Gastrocnemius medialis (tissue), 4 donors: ENCODE results near the gene SDHC. TPM values are rescaled to one million over a fixed set of nuclear protein-coding genes. Genes with fewer than 3 reads are reported as not detected.
"Not testable (repeated sequence)": the region's sequence is repeated elsewhere in the genome, so short reads cannot be mapped to it uniquely, and the experiment has no call there.

Experiments used
- ATAC-seq, 2 donors: fragments of 150-250 bp; one replicate each; pipeline ENCODE4 v1.9.1; 2016
- DNase-seq, 2 donors: peaks; one replicate each; pipeline ENCODE4 v3.0.0-alpha.2; 2019
- H3K27ac ChIP-seq, 4 donors: fragments of 200-600 bp; sonication (generic); 1 replicate in 1 of 4; 2 replicates in 3 of 4; pipeline ENCODE4 v1.5.1; 2016 to 2018; ENCODE audit warnings: mild to moderate bottlenecking in 2 of 4, moderate library complexity in 1 of 4
- H3K27me3 ChIP-seq, 3 donors: fragments of 200-600 bp; sonication (generic) in 2 of 3; 1 replicate in 1 of 3; 2 replicates in 2 of 3; pipeline versions ENCODE4 v1.5.1 to v1.6.0; 2016 to 2019; ENCODE audit warnings: mild to moderate bottlenecking in 1 of 3, moderate library complexity in 1 of 3
- H3K36me3 ChIP-seq, 2 donors: fragments of 200-600 bp; sonication (generic) in 1 of 2; one replicate each; pipeline ENCODE4 v1.5.1; 2017 to 2018
- H3K4me1 ChIP-seq, 2 donors: fragments of 200-600 bp; sonication (generic) in 1 of 2; one replicate each; pipeline ENCODE4 v1.5.1; 2016 to 2017; ENCODE audit warnings: mild to moderate bottlenecking in 2 of 2
- H3K4me3 ChIP-seq, 4 donors: fragments of 200-600 bp; sonication (generic) in 3 of 4; 1 replicate in 1 of 4; 2 replicates in 3 of 4; pipeline ENCODE4 v1.5.1; 2016 to 2019; ENCODE audit warnings: mild to moderate bottlenecking in 2 of 4
- H3K9me3 ChIP-seq, 3 donors: fragments of 200-600 bp; sonication (generic) in 2 of 3; 1 replicate in 1 of 3; 2 replicates in 2 of 3; pipeline ENCODE4 v1.5.1; 2016 to 2019
- CTCF ChIP-seq, 5 experiments: fragments of 450-650 bp in 3 of 5; fragments of 200-600 bp in 2 of 5; sonication (generic) in 2 of 5; IDR thresholded peaks in 4 of 5; conservative IDR thresholded peaks in 1 of 5; 1 replicate in 4 of 5; 2 replicates in 1 of 5; pipeline ENCODE4 v1.5.1; 2016 to 2019; ENCODE audit warnings: antibody characterized with exemption in 5 of 5, mild to moderate bottlenecking in 3 of 5, moderate library complexity in 3 of 5
- POLR2A ChIP-seq, 2 donors: fragments of 450-650 bp; IDR thresholded peaks; one replicate each; pipeline ENCODE4 v1.6.1; 2017; ENCODE audit warnings: antibody characterized with exemption in 2 of 2, mild to moderate bottlenecking in 2 of 2, moderate library complexity in 2 of 2
- in situ Hi-C, 4 donors: fragments of 200-750 bp; cut with MboI; loops; one replicate each; pipeline versions ENCODE4 v1.15.0 to v1.8.0; 2017; ENCODE audit warnings: low sequenced_read_pairs in 4 of 4
- intact Hi-C: fragments of 100-400 bp; cut with DNase I; formaldehyde crosslinking; loops from one replicate; pipeline ENCODE4 v1.15.1; 2023; ENCODE audit warnings: low total_unique reads
- total RNA-seq, 4 donors: library from RNA; depleted of rRNA; stranded (reverse); fragments of >200 nt; gene quantifications; one replicate each; pipeline versions ENCODE4 v1.1.0 to v1.2.3, GENCODE V29; 2016

SDHC gene
- total RNA-seq, 4 donors from 2014 or later = 47.5 to 112 (median 63.8) TPM

DNA sequence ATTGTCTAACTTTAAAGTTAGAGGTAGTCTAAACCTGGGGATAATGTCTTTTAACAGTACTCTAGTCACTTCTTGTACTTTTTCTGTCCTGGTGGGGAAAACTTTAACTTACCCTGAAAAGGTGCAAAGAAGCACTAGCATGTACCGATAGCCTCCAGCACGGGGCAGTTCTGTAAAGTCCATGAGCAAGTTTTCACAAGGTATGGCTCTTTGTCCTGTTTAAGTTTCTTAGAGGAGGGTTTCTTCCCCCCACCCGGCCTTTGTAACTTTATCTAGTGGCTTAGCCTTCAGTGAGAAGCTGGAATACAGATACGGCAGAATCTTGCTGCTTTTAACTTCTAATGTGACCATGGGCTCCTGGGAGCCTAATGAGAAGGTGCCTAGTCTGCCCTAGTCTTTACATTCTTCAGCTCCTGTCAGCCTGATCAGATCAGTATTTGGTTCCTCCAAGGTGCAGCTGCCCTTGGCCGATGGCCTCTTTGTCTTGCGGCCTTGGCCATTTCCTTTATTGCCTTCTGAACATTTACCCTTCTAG is 93.3 kb downstream of the SDHC start:
- no peaks in the 10 kb centered on the region for H3K27me3 ChIP-seq
- DNase-seq = no peak
- H3K36me3 ChIP-seq = no peaks in the 10 kb centered on the region
- no peak for ATAC-seq
- intact Hi-C loops (no loop called here), in situ Hi-C loops (no loop called here)
- no peaks in the 10 kb centered on the region for H3K4me1 ChIP-seq
- H3K9me3 ChIP-seq = no peaks in the 10 kb centered on the region
- no peak overlapping the region for H3K4me3 ChIP-seq
- TF ChIP-seq CTCF (IDR thresholded peaks at IDR 0.05 in 4 of 5, conservative IDR thresholded peaks at IDR 0.05 in 1 of 5) (no peak), POLR2A (IDR thresholded peaks at IDR 0.05) (no peak)
- no peak overlapping the region for H3K27ac ChIP-seq

- H3K4me3 ChIP-seq = no peak overlapping the region
- DNase-seq (no peak), ATAC-seq (no peak)
- no peak overlapping the region for H3K27ac ChIP-seq
- no peaks in the 10 kb centered on the region for H3K36me3 ChIP-seq
- H3K4me1 ChIP-seq = no peaks in the 10 kb centered on the region
- in situ Hi-C loops (no loop called here), intact Hi-C loops (no loop called here)
- no peaks in the 10 kb centered on the region for H3K9me3 ChIP-seq
- H3K27me3 ChIP-seq = no peaks in the 10 kb centered on the region
- TF ChIP-seq CTCF (IDR thresholded peaks at IDR 0.05 in 4 of 5, conservative IDR thresholded peaks at IDR 0.05 in 1 of 5) (no peak), POLR2A (IDR thresholded peaks at IDR 0.05) (no peak)
Measured at GRCh38 chr1:161408429-161409052, 94.4 kb downstream of the SDHC start.

- H3K36me3 ChIP-seq, H3K4me1 ChIP-seq, intact Hi-C loops, H3K27ac ChIP-seq, in situ Hi-C loops, ATAC-seq, H3K4me3 ChIP-seq, DNase-seq, H3K27me3 ChIP-seq, H3K9me3 ChIP-seq: not testable (repeated sequence)
Measured at GRCh38 chr1:161409848-161410635, 95.9 kb downstream of the SDHC start.

GRCh38 chr1:161410636-161410970 is 96.4 kb downstream of the SDHC start:
- H3K36me3 ChIP-seq, H3K4me3 ChIP-seq, H3K9me3 ChIP-seq, intact Hi-C loops, in situ Hi-C loops, H3K27me3 ChIP-seq, DNase-seq, H3K4me1 ChIP-seq, H3K27ac ChIP-seq, ATAC-seq: not testable (repeated sequence)

Other genes with a start within 250 kb of the SDHC start
- 1 to 10 TPM in 2 of 4 donors, under 1 TPM in 2; 0.61 to 1.6 (median 1.0) TPM for gene ARHGAP30, start 244.5 kb upstream of the SDHC start, total RNA-seq
- gene NECTIN4, start 224.8 kb upstream of the SDHC start, total RNA-seq = not detected
- gene KLHDC9, start 216.0 kb upstream of the SDHC start, total RNA-seq = 1 to 10 TPM in 2 of 4 donors, under 1 TPM in 2; 0.89 to 2.4 (median 1.3) TPM
- 100 to 1,000 TPM in 1 of 4 donors, 10 to 100 TPM in 3; 62.4 to 106 (median 74.1) TPM for gene PFDN2, start 196.3 kb upstream of the SDHC start, total RNA-seq
- gene NIT1, start 196.3 kb upstream of the SDHC start, total RNA-seq = 10 to 100 TPM; 16.1 to 20.4 (median 17.9) TPM
- gene DEDD, start 181.7 kb upstream of the SDHC start, total RNA-seq = 10 to 100 TPM; 40.2 to 60.2 (median 46.3) TPM
- 10 to 100 TPM; 57.9 to 66.7 (median 63.5) TPM for gene UFC1, start 160.4 kb upstream of the SDHC start, total RNA-seq
- 10 to 100 TPM; 16.5 to 20.8 (median 18.0) TPM for gene USP21, start 154.9 kb upstream of the SDHC start, total RNA-seq
- gene PPOX, start 148.0 kb upstream of the SDHC start, total RNA-seq = 10 to 100 TPM in 2 of 4 donors, 1 to 10 TPM in 2; 4.0 to 14.7 (median 7.3) TPM
- 10 to 100 TPM; 35.5 to 47.7 (median 43.7) TPM for gene B4GALT3, start 136.9 kb upstream of the SDHC start, total RNA-seq
- 10 to 100 TPM in 1 of 4 donors, 1 to 10 TPM in 3; 1.2 to 12.4 (median 5.2) TPM for gene ADAMTS4, start 115.3 kb upstream of the SDHC start, total RNA-seq
- 100 to 1,000 TPM; 206 to 260 (median 226) TPM for gene NDUFS2, start 112.0 kb upstream of the SDHC start, total RNA-seq
- gene FCER1G, start 99.1 kb upstream of the SDHC start, total RNA-seq = 10 to 100 TPM in 3 of 4 donors, 1 to 10 TPM in 1; 4.2 to 20.4 (median 18.5) TPM
- gene APOA2, start 90.8 kb upstream of the SDHC start, total RNA-seq = 10 to 100 TPM in 2 of 4 donors, not detected in 2; 22.2 to 57.8 TPM
- 10 to 100 TPM in 3 of 4 donors, 1 to 10 TPM in 1; 8.3 to 22.7 (median 16.9) TPM for gene TOMM40L, start 88.3 kb upstream of the SDHC start, total RNA-seq
- gene NR1I3, start 76.2 kb upstream of the SDHC start, total RNA-seq = not detected
- gene PCP4L1, start 55.6 kb upstream of the SDHC start, total RNA-seq = not detected
- 1 to 10 TPM in 3 of 4 donors, under 1 TPM in 1; 0.61 to 3.4 (median 2.1) TPM for gene MPZ, start 4.4 kb upstream of the SDHC start, total RNA-seq
- not detected for gene CFAP126, start 53.5 kb downstream of the SDHC start, total RNA-seq
- 1 to 10 TPM; 5.0 to 9.0 (median 7.2) TPM for gene FCGR2A, start 191.1 kb downstream of the SDHC start, total RNA-seq
- under 1 TPM in 2 of 4 donors, not detected in 2; 0.25 to 0.60 TPM for gene HSPA6, start 210.2 kb downstream of the SDHC start, total RNA-seq
- 1 to 10 TPM; 1.7 to 7.7 (median 3.0) TPM for gene FCGR3A, start 235.4 kb downstream of the SDHC start, total RNA-seq